ENCODE results near the gene KIF4A.

Gene KIF4A

GRCh38 chrX:70253377-70254062 lies 36.4 kb upstream of the KIF4A start:
- DNase-seq (ENCODE audit: low read depth), result no peak
- no peak overlapping the region for H3K4me3 ChIP-seq (ENCODE audit: control insufficient read depth, low read depth, low read length)

GRCh38 chrX:70254063-70254400 lies 35.9 kb upstream of the KIF4A start:
- DNase-seq (ENCODE audit: low read depth), result no peak
- TF ChIP-seq CTCF (IDR thresholded peaks at IDR 0.05; ENCODE audit: control insufficient read depth, insufficient read depth, low read depth, low read length, missing control alignments), result no peak
- no peak overlapping the region for H3K4me3 ChIP-seq (ENCODE audit: control insufficient read depth, low read depth, low read length)

More at GRCh38 chrX:70253377-70254062, 36.4 kb upstream of the KIF4A start:
- no peak for TF ChIP-seq CTCF (IDR thresholded peaks at IDR 0.05; ENCODE audit: control insufficient read depth, insufficient read depth, low read depth, low read length, missing control alignments)

DNA sequence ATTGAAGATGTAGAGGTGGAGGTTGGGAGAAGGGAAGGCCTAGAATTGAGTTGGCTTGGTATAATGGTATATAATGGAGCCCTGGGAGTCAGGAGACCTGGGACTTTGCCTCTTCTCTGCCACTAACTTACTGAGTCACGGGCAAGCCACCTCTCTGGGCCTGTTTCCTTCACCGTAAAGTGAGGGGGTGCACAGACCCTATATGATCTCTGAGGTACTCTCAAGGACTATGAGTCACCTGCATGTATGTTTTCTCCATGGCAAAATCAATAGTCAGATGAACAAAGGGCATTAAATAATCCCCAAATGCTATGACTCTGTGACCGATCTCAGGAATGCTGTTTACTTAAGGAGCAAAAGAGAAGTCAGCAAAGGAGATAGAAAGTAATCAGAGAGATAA lies 35.0 kb upstream of the KIF4A start:
- no peak overlapping the region for H3K4me3 ChIP-seq (ENCODE audit: control insufficient read depth, low read depth, low read length)
- no peak for TF ChIP-seq CTCF (IDR thresholded peaks at IDR 0.05; ENCODE audit: control insufficient read depth, insufficient read depth, low read depth, low read length, missing control alignments)
- DNase-seq (ENCODE audit: low read depth), result no peak

DNA sequence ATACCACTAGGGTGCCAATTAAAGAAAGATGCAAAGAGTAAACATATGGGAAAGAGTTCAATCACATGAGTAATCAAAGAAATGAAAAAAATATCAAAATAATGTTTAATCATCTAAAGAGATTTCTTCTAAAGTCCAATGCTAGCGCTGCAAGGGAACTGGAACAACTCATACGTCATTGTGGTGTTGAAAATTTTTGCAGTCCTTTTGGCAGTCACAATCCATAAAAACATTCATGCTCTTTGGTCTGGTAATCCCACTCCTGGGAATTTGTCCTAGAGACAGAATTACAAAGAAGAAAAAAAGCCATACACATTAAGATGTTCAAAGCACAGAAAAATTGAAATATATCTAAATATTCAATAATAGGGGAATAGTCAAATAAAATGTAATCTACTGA lies 34.5 kb upstream of the KIF4A start:
- TF ChIP-seq CTCF (IDR thresholded peaks at IDR 0.05; ENCODE audit: control insufficient read depth, insufficient read depth, low read depth, low read length, missing control alignments), result no peak
- no peak for DNase-seq (ENCODE audit: low read depth)
- no peak overlapping the region for H3K4me3 ChIP-seq (ENCODE audit: control insufficient read depth, low read depth, low read length)

DNA sequence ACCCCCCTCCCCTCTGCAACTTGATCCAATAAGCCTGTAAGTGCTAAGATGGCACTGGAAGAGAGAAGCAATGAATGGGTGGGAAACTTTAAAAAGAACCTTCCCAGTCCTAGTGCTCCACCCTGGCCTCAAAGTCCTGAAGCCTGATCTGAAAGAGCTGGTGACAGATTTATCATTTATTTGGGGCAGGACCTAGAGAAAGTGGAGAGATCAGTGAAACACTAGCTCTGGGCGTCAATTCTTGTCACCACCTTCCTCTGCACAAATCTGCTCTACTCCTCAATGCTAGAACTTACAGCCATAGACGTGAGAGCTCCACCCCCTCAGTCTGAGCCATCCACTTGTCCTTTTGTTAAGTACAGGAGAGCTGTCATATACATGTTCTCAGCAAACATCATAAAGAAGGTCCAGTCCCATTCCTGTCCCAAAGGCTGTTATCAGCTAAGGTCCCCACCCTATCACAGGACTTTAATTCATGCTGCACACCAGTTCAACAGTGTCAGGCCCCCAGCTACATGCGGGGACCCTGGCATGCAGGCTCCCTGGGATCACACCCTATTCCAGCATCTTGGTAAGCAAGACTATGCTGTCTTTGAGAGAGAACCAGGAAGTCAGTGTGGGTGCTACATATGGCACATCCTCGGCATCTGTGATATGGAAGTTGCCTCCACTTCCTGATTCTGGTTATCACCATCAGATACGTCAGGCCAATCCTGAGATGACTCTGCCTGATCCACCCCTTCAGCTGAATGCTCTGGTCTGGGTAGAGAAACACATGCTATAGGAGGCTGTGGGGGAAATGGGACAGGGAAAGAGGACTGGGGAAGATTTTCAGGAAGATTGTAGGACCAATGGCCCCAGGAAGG lies 32.2 kb upstream of the KIF4A start:
- H3K4me3 ChIP-seq (ENCODE audit: control insufficient read depth, low read depth, low read length), result no peak overlapping the region
- DNase-seq (ENCODE audit: low read depth), result no peak
- no peak for TF ChIP-seq CTCF (IDR thresholded peaks at IDR 0.05; ENCODE audit: control insufficient read depth, insufficient read depth, low read depth, low read length, missing control alignments)

DNA sequence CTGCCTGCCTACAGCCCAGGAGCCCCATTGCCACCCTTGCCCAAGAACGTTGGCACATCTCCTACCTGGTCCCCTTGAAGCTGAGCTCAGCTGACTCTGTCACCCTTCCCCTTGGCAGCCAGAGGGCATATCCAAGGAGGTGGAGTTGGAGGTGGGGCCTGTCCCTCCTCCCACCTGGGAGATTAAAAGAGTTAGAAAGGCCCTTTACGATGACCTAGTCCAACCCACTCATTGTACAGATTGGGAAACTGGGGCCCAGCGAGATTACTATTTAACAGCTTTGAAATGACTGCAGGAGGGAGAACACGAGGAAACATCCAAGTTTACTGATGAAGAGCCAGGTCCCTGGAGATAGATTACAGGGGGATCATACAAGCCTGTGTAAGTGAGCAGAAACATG lies 29.8 kb upstream of the KIF4A start, which contains the start of gene P2RY4:
P2RY4 (minus strand) TSS at position 101 of the 400 bp plus-strand sequence. CDS start 580 bp downstream, outside the sequence.
- no peak within 1 kb of the TSS for H3K4me3 ChIP-seq (ENCODE audit: control insufficient read depth, low read depth, low read length)
- DNase-seq (ENCODE audit: low read depth), result no peak
- no peak for TF ChIP-seq CTCF (IDR thresholded peaks at IDR 0.05; ENCODE audit: control insufficient read depth, insufficient read depth, low read depth, low read length, missing control alignments)
